ENCODE measurements around the gene ACOXL. TPM values are rescaled to one million over a fixed set of nuclear protein-coding genes. Genes with fewer than 3 reads are reported as not detected.

The ACOXL gene
- total and polyA plus RNA-seq, 9 of the 15 experiments (the other 6 are each of a cell fraction or from before 2014, with no cell fraction given), result 0.31 to 0.56 TPM; not detected in 7

DNA sequence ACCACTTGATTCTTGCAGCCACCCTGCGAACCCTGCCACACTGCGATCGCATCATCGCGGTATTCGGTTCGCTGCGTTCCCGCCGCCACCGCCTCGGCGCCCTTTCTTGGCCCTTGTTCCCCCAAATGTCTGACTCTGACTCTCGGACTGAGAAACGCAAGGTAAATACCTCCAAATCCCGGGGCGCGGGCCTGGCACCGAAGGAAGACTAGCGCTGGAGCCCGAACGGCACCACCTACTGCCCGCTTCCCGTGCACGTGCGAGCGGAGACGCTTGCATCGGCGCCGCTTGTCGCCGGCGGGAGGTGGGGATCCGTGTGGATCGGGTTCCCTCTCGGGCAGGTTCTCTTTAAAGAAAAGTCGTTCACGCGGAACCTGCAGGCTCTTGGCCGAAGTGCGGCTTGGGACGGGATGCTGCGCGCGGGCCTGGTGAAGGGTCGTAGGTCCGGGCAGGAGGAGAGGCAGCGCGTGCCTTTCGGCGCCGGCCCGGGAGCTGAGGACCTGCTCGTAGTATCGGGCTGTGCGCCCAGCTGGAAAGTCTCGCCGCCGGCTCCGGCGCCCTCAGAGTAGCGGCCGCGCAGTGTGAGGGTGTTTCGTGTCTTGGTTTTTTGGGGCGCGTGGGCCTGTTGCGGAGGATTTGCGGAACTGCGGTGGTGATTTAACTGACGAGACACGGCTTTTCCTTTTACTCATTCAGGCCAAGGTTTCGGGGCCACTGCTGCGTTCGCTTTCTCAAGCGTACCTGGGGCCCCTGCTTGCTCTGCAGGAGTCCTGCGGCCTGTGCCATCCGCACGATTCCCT, 388.9 kb downstream of the ACOXL start (continued):
- TF ChIP-seq, protein P1, sequence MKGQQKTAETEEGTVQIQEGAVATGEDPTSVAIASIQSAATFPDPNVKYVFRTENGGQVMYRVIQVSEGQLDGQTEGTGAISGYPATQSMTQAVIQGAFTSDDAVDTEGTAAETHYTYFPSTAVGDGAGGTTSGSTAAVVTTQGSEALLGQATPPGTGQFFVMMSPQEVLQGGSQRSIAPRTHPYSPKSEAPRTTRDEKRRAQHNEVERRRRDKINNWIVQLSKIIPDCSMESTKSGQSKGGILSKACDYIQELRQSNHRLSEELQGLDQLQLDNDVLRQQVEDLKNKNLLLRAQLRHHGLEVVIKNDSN (CRISPR knock-in tag; IDR thresholded peaks at IDR 0.05), result peak; percentile 46; the same call in 1 of the 2 replicates
- no peak for TF ChIP-seq ZNF695 (CRISPR knock-in tag; IDR thresholded peaks at IDR 0.05)
- no peak for TF ChIP-seq KLF16 (IDR thresholded peaks at IDR 0.05)
- no peak for TF ChIP-seq DPF2 (IDR thresholded peaks at IDR 0.05)
- no peak for TF ChIP-seq NFIX (CRISPR knock-in tag; IDR thresholded peaks at IDR 0.05; ENCODE audit: low read depth)
- TF ChIP-seq, protein P2, sequence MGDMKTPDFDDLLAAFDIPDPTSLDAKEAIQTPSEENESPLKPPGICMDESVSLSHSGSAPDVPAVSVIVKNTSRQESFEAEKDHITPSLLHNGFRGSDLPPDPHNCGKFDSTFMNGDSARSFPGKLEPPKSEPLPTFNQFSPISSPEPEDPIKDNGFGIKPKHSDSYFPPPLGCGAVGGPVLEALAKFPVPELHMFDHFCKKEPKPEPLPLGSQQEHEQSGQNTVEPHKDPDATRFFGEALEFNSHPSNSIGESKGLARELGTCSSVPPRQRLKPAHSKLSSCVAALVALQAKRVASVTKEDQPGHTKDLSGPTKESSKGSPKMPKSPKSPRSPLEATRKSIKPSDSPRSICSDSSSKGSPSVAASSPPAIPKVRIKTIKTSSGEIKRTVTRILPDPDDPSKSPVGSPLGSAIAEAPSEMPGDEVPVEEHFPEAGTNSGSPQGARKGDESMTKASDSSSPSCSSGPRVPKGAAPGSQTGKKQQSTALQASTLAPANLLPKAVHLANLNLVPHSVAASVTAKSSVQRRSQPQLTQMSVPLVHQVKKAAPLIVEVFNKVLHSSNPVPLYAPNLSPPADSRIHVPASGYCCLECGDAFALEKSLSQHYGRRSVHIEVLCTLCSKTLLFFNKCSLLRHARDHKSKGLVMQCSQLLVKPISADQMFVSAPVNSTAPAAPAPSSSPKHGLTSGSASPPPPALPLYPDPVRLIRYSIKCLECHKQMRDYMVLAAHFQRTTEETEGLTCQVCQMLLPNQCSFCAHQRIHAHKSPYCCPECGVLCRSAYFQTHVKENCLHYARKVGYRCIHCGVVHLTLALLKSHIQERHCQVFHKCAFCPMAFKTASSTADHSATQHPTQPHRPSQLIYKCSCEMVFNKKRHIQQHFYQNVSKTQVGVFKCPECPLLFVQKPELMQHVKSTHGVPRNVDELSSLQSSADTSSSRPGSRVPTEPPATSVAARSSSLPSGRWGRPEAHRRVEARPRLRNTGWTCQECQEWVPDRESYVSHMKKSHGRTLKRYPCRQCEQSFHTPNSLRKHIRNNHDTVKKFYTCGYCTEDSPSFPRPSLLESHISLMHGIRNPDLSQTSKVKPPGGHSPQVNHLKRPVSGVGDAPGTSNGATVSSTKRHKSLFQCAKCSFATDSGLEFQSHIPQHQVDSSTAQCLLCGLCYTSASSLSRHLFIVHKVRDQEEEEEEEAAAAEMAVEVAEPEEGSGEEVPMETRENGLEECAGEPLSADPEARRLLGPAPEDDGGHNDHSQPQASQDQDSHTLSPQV (IDR thresholded peaks at IDR 0.05), result no peak
- no peak for TF ChIP-seq SLC30A9 (CRISPR knock-in tag; IDR thresholded peaks at IDR 0.05)
- TF ChIP-seq ZNF140 (CRISPR knock-in tag; IDR thresholded peaks at IDR 0.05), result no peak
- TF ChIP-seq ZNF121 (CRISPR knock-in tag; conservative IDR thresholded peaks at IDR 0.05), result no peak
- TF ChIP-seq, protein P3, sequence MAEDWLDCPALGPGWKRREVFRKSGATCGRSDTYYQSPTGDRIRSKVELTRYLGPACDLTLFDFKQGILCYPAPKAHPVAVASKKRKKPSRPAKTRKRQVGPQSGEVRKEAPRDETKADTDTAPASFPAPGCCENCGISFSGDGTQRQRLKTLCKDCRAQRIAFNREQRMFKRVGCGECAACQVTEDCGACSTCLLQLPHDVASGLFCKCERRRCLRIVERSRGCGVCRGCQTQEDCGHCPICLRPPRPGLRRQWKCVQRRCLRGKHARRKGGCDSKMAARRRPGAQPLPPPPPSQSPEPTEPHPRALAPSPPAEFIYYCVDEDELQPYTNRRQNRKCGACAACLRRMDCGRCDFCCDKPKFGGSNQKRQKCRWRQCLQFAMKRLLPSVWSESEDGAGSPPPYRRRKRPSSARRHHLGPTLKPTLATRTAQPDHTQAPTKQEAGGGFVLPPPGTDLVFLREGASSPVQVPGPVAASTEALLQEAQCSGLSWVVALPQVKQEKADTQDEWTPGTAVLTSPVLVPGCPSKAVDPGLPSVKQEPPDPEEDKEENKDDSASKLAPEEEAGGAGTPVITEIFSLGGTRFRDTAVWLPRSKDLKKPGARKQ (CRISPR knock-in tag; IDR thresholded peaks at IDR 0.05), result no peak
- TF ChIP-seq SRSF1 (IDR thresholded peaks at IDR 0.05; ENCODE audit: low read depth, low read length), result no peak
- TF ChIP-seq CREM (IDR thresholded peaks at IDR 0.05; ENCODE audit: low read depth), result 0 out of 2 replicates have a peak, but pooled peaks have one; percentile 8
- TF ChIP-seq ZNF668 (CRISPR knock-in tag; IDR thresholded peaks at IDR 0.05), result no peak
- TF ChIP-seq CBX8 (IDR thresholded peaks at IDR 0.05; ENCODE audit: borderline replicate concordance, extremely low read depth, low read depth, low read length, poor library complexity, severe bottlenecking), result no peak
- no peak for TF ChIP-seq ZNF584 (CRISPR knock-in tag; IDR thresholded peaks at IDR 0.05; ENCODE audit: low read depth)
- TF ChIP-seq, protein P4, sequence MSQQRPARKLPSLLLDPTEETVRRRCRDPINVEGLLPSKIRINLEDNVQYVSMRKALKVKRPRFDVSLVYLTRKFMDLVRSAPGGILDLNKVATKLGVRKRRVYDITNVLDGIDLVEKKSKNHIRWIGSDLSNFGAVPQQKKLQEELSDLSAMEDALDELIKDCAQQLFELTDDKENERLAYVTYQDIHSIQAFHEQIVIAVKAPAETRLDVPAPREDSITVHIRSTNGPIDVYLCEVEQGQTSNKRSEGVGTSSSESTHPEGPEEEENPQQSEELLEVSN (IDR thresholded peaks at IDR 0.05; ENCODE audit: borderline replicate concordance in 1 of 2, extremely low read depth in 1 of 2, insufficient read depth in 1 of 2, insufficient read length in 1 of 2, low read depth in 1 of 2, low read length in 1 of 2, poor library complexity in 1 of 2, severe bottlenecking in 1 of 2), result peak in 1 of 2 experiments; percentile 85

All from K562 (cell line).